GM18909 (cell line): ENCODE data around the gene MDK.
A peak's percentile ranks its signal among the peaks of the same experiment; 100 is the strongest.

Experiments
- ATAC-seq: cut with Tn5 transposase; IDR thresholded peaks from one replicate; pipeline ENCODE4 v1.9.1; 2021; ENCODE audit warnings: mild to moderate bottlenecking; ENCODE audit not compliant: unreplicated experiment, poor library complexity

MDK gene

DNA sequence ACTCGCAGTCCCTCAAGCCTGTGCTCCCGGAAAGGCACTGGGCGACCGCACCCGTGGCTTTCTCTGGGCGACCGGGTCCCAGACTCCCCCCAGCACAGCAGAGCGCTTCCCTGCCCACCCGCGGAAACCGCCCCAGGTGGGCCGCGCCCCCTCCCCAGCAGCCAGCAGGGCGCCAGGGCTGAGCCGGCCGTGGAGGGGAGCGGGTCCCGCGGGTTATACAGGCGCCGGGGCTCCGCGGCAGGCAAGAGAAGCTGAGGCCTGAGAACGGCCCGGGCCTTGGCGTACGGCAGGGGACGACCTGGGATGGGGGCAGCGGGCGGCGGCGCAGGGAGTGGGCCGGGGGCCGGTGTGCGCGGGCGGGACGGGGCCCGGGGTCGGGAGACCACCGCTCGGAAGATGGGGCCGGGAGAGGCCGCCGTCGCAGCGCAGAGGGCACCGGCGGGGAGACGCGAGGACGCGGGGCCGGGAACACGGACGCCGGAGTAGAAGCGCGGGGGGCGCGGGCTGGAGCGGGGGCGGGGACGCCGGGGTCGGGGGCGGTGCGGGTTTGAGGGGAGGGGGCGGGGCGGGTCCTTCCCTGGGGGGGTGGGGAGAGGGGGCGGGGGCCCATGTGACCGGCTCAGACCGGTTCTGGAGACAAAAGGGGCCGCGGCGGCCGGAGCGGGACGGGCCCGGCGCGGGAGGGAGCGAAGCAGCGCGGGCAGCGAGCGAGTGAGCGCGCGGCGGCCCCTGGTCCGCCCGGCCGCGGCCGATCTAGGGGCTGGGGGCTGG, at the start of gene MDK:
TSS of gene MDK (plus strand) at position 622 of the 771 bp plus-strand sequence. CDS start 389 bp downstream, outside the sequence.
- ATAC-seq, result no peak

DNA sequence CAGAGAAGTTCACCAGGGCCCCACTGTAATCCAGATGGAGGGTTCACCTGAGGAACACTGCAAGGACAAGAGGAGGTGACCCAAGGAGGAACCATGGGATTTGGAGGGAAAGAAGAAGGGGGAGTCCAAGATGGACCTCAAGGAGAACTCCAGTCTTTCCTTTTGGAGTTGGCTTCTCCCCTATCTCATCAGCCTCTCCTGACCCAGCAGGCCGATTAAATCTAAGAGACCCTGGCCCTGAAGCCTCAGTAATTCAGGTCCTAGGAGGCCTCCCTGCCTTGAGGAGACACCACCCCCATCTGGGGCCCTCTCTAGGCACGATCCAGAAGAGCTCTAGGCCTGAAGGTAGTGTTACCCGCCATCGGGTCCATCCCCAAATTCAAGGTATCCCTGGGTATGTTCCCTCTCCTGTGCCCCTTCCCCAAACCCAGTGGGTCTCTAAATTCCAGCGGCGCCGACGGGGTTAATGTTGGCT, 49.3 kb upstream of the MDK start:
- ATAC-seq, result no peak

DNA sequence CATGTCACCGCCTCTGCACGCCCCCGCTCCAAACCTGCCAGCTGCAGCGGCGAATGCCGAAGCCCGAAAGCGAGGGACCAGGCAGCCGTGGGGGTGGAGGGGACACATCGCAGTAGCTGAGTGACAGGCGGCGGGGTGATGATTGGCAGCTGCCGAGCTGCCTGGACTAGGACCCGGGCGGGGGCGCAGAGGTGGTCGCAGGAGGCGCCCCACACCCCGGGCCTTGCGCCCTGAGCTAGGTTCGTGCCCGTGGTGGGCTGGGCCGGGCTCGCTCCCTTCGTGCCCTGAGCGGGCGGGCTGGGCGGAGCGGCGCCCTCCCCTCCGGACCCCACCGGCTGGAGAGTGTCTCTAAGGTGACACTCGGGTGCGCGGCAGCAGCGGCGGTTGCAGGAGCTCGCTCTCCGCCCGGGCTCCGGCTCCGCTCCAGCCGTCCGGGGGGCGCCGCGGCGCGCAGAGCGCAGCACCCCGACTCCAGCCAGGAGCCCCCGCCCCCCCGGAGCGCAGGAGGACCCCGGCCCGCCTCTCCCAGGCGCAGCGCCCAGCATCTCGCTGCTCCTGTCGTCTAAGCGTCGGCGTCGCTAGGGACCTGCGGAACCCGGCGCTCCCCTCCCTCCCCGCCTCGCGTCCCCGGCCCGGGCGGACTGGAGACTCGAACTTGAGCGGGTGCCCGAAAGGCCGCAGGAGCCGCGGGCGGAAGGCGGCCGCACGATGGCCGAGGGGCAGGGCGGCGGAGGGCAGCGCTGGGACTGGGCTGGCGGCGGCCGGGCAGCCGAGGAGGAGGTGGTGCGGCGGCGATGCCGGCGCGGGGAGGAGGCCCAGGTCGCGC, 48.7 kb upstream of the MDK start:
- no peak for ATAC-seq

- no peak for ATAC-seq
Observed at GRCh38 chr11:46333394-46333947, 48.0 kb upstream of the MDK start.

DNA sequence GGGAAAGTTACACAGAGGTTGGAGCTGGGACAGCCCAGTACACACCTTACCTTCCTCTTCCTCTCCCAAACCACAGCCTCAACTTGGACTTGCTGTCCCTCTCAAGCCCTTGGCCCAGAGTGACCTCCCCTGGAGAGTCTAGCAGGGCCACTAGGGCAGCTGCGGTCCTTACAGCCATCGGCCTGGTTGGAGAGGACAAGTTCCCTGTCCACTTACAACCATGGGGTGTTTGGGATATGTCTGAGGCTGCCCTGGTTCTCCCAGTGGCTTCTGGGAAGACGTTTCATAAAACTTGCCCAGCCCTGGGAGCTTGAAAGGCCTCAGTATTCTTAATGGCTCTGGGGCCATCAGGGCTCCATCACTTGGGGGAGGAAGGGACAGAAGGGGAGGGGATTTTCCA, 47.3 kb upstream of the MDK start:
- no peak for ATAC-seq

DNA sequence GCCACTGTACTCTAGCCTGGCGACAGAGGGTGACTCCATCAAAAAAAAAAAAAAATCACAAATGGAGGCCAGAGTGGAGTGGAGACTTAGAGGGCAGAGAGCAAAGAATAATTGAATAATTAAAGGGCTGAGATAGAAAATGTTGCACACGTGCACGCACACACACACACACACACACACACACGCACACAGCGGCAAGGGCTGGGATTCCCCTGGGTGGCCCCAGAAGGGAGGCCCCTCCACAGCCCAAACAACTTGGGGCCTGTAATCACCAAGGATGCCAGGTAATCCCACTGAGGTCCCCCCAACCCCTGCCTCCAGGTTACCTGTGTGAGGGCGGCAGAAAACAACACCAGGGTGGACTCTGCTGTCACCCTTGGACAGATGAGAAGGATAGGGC, 46.2 kb upstream of the MDK start:
- ATAC-seq, result no peak

DNA sequence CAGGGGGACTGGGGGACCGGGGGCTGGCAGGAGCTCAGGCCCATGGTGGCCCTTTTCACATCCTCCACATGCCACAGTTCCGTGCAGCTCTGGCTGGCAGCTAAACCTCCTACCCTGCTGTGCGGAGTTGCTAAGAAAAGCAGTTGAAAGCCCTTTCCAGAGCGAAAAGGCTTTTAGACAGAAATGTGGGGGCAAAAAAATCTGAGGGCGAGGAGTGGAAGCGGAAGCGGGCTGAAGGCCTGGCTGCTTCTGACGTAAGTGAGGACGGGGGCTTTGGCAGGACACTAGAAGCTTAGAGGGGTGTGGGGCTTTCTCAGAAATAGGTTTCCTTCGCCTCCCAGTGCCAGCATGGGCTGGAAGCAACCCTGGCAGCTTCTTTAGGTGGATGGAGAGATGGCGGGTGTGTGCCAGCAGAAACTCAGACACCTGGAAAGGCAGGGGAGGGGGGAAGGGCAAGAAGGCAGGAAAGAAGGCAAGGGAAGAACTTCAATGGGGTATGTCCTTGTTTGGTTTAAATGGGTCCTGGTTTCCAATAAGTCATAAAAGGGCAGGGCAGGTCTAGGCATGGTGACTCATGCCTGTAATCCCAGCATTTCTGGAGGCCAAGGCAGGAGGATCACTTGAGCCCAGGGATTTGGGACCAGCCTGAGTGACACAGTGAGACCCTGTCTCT, 45.4 kb upstream of the MDK start:
- ATAC-seq, result no peak

- no peak for ATAC-seq
Observed at GRCh38 chr11:46336563-46337180, 44.8 kb upstream of the MDK start.

GRCh38 chr11:46337626-46338345, 43.7 kb upstream of the MDK start:
- ATAC-seq, result no peak

- ATAC-seq, result no peak
Observed at GRCh38 chr11:46338636-46338987, 42.9 kb upstream of the MDK start.

DNA sequence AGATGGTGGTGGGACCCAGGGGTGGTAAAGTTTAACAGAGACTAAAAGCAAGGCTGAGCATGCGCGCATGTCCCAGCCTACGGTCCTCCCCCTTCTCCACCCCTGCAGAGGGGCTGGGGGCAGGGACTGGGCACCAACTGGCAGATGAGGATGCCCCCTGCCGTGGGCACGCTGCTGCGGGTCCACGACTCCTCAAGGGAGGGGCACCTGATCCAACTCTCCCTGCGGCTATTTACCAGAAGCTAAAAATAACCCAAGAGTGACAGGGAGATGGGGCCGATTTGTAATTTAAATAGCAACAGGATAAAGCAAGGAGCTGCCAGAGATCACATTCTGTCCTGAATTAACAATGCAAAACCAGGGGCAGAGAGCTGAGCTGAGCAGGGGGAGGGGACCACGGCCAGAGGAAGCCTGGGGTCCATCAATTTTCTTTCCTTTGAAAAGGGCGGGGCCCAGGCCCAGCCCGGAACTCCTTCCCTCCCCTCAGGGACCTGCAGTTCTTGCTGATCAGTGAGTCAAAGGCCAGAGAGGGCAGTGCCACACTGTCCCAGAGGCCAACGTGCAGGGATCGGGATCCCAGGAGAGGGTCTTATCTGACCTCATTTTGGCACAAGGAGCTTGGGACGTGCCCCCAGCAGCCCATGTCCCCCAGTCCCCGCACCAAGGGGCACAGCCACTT, 42.3 kb upstream of the MDK start:
- no peak for ATAC-seq

GRCh38 chr11:46339816-46340215, 41.7 kb upstream of the MDK start:
- no peak for ATAC-seq

DNA sequence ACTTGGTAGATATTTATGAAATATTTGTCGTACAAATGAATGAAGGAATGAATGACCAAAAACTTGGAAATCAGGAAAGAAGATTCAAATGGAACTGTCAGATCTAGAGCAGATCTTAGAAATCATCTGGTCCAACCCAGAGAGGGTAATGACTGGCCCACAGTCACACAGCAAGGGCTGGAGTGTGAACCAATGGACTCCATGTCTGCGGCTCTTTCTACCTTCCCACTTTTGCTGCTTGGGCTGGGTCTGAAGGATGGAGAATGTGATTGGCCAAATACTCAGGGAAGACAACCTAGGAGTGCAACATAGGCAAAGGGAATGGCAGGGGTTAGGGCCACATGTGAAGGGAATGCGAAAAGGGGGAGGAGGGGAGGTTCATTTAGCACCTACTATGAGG, 40.0 kb upstream of the MDK start:
- ATAC-seq, result no peak

GRCh38 chr11:46342239-46342638, 39.2 kb upstream of the MDK start:
- no peak for ATAC-seq

GRCh38 chr11:46343520-46343919, 37.9 kb upstream of the MDK start:
- ATAC-seq, result no peak

DNA sequence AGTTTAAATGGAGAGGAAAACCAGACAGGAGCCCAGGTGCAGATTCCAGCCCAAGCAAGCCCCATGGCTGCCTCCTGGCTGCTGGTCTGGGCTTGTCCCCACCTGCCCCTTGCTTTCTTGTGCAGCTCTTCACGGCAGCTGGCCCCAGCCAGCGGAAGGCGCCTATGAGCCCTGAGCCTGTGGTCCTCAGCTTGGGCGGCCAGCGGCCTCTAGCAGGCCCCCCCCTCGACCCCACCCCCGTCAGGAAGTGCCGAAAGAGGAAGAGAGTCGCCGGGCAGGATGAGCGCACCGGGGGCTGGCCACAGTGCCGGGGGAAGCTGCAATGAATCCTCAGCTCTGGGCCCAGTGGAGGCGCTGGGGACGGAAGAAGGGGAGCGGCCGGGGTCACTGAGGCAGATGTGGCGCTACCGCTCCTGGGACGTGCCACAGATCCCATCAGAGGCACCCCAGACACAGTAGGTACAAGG, 36.3 kb upstream of the MDK start:
- no peak for ATAC-seq

GRCh38 chr11:46345881-46346484, 35.5 kb upstream of the MDK start:
- ATAC-seq, result no peak

- peak; percentile 66 for ATAC-seq
Observed at GRCh38 chr11:46346886-46347636, 34.4 kb upstream of the MDK start, which contains the start of gene DGKZ. Gene DGKZ, plus strand, starts transcription at chr11:46347463. Its CDS starts 197 bp downstream, at chr11:46347660.
